GM12878 (cell line): ENCODE results near the gene ZNF281.

ENCODE experiments used
- BCL3 ChIP-seq: IDR thresholded peaks from 2 replicates; pipeline ENCODE4 v1.6.1; 2011; ENCODE audit warnings: borderline replicate concordance, low read depth, mild to moderate bottlenecking, moderate library complexity, low read length; ENCODE audit not compliant: insufficient read depth, poor library complexity, severe bottlenecking
- CTCF ChIP-seq, 3 experiments: IDR thresholded peaks in 2 of 3; conservative IDR thresholded peaks in 1 of 3; 2 replicates each; pipeline ENCODE4 v1.5.1; 2011; ENCODE audit warnings: low read depth in 3 of 3, low read length in 3 of 3, mild to moderate bottlenecking in 3 of 3, control low read depth in 2 of 3, moderate library complexity in 2 of 3, inconsistent platforms in 1 of 3, mixed read lengths in 1 of 3; ENCODE audit not compliant: control insufficient read depth in 2 of 3, insufficient read depth in 1 of 3; ENCODE audit errors: extremely low read depth in 1 of 3
- DPF2 ChIP-seq: fragments of 450-650 bp; IDR thresholded peaks from 2 replicates; pipeline ENCODE4 v1.6.1; 2017; ENCODE audit warnings: mild to moderate bottlenecking
- EGR1 ChIP-seq, 2 experiments: IDR thresholded peaks; 1 replicate in 1 of 2; 2 replicates in 1 of 2; pipeline ENCODE4 v1.6.1; 2011 to 2012; ENCODE audit warnings: low read depth in 2 of 2, low read length in 2 of 2, borderline replicate concordance in 1 of 2, mild to moderate bottlenecking in 1 of 2, moderate library complexity in 1 of 2
- FOXM1 ChIP-seq: IDR thresholded peaks from 2 replicates; pipeline ENCODE4 v1.6.1; 2012; ENCODE audit warnings: low read depth, mild to moderate bottlenecking, inconsistent platforms, low read length, moderate library complexity
- GABPA ChIP-seq: IDR thresholded peaks from 2 replicates; pipeline ENCODE4 v1.6.1; 2014; ENCODE audit warnings: antibody characterized with exemption, low read depth, mild to moderate bottlenecking, inconsistent platforms
- JUND ChIP-seq: IDR thresholded peaks from 2 replicates; pipeline ENCODE4 v1.6.1; 2012; ENCODE audit warnings: low read depth, mild to moderate bottlenecking, low read length, improper control_type of control experiment, moderate library complexity
- POLR2A ChIP-seq: IDR thresholded peaks from 2 replicates; pipeline ENCODE4 v1.6.1; 2011; ENCODE audit warnings: low read depth, mild to moderate bottlenecking, low read length
- RCOR1 ChIP-seq: conservative IDR thresholded peaks from 2 replicates; pipeline ENCODE4 v1.6.1; 2012; ENCODE audit warnings: low read depth, low read length, improper control_type of control experiment
- RUNX3 ChIP-seq: IDR thresholded peaks from 2 replicates; pipeline ENCODE4 v1.6.1; 2012; ENCODE audit warnings: low read length, inconsistent platforms
- YY1 ChIP-seq: IDR thresholded peaks from 2 replicates; pipeline ENCODE4 v1.6.1; 2011; ENCODE audit warnings: low read depth, mild to moderate bottlenecking, low read length
- ZNF217 ChIP-seq: fragments of 450-650 bp; IDR thresholded peaks from 2 replicates; pipeline ENCODE4 v1.6.1; 2017; ENCODE audit warnings: antibody characterized with exemption, mild to moderate bottlenecking

GRCh38 chr1:200392625-200393185, 17.1 kb downstream of the ZNF281 start:
- TF ChIP-seq POLR2A (no peak), CTCF (IDR thresholded peaks at IDR 0.05 in 2 of 3, conservative IDR thresholded peaks at IDR 0.05 in 1 of 3; ENCODE audit: control insufficient read depth in 2 of 3, extremely low read depth in 1 of 3, insufficient read depth in 1 of 3, low read depth in 3 of 3, low read length in 3 of 3) (no peak), EGR1 (IDR thresholded peaks at IDR 0.05; ENCODE audit: borderline replicate concordance in 1 of 2, low read depth in 2 of 2, low read length in 2 of 2) (no peak), ZNF217 (no peak), BCL3 (no peak), RCOR1 (no peak), FOXM1 (no peak), GABPA (no peak), DPF2 (no peak), JUND (no peak), RUNX3 (no peak), YY1 (no peak)
